CD14-positive monocyte (primary cell): ENCODE results near the gene MAP2K5. TPM values are rescaled to one million over a fixed set of nuclear protein-coding genes. Genes with fewer than 3 reads are reported as not detected.
A peak's percentile ranks its signal among the peaks of the same experiment; 100 is the strongest.

Experiments
- DNase-seq, 3 donors: peaks; one replicate each; pipeline ENCODE4 v3.0.0-alpha.2; 2011 to 2022
- H2AFZ ChIP-seq: 2 replicates; pipeline ENCODE4 v1.6.0; 2012; ENCODE audit warnings: mild to moderate bottlenecking, low read depth, low read length, inconsistent platforms; ENCODE audit not compliant: insufficient read depth, poor library complexity, severe bottlenecking
- H3K27ac ChIP-seq, 2 donors: 1 replicate in 1 of 2; 2 replicates in 1 of 2; pipeline ENCODE4 v1.5.1; 2012 to 2013; ENCODE audit warnings: low read length in 2 of 2, control low read depth in 1 of 2, inconsistent platforms in 1 of 2, low read depth in 1 of 2, mild to moderate bottlenecking in 1 of 2
- H3K27me3 ChIP-seq, 2 donors: one replicate each; pipeline versions ENCODE4 v1.6.0 to v1.6.1; 2011 to 2013; ENCODE audit warnings: low read length in 2 of 2; ENCODE audit not compliant: control insufficient read depth in 2 of 2, insufficient read depth in 2 of 2
- H3K36me3 ChIP-seq, 2 donors: replicated peaks in 1 of 2; 1 replicate in 1 of 2; 2 replicates in 1 of 2; pipeline versions ENCODE4 v1.5.1 to v1.6.1; 2012 to 2013; ENCODE audit warnings: low read length in 2 of 2, control low read depth in 1 of 2, inconsistent platforms in 1 of 2, mild to moderate bottlenecking in 1 of 2; ENCODE audit not compliant: insufficient read depth in 2 of 2, control insufficient read depth in 1 of 2
- H3K4me1 ChIP-seq, 2 donors: 1 replicate in 1 of 2; 2 replicates in 1 of 2; pipeline versions ENCODE4 v1.5.1 to v1.6.1; 2012 to 2013; ENCODE audit warnings: low read length in 2 of 2, control low read depth in 1 of 2, inconsistent platforms in 1 of 2, mild to moderate bottlenecking in 1 of 2, moderate library complexity in 1 of 2; ENCODE audit not compliant: insufficient read depth in 2 of 2, control insufficient read depth in 1 of 2
- H3K4me2 ChIP-seq: replicated peaks from 2 replicates; pipeline ENCODE3; 2012; ENCODE audit warnings: low read length, moderate library complexity, mild to moderate bottlenecking; ENCODE audit not compliant: poor library complexity, severe bottlenecking; ENCODE audit errors: extremely low read depth
- H3K4me3 ChIP-seq, 3 experiments: fragments of 200-600 bp in 1 of 3; sonication (generic) in 1 of 3; replicated peaks in 1 of 3; 1 replicate in 2 of 3; 2 replicates in 1 of 3; pipeline ENCODE4 v1.5.1; 2011 to 2013; ENCODE audit warnings: low read length in 3 of 3, mild to moderate bottlenecking in 3 of 3, control low read depth in 2 of 3, low read depth in 2 of 3, inconsistent platforms in 1 of 3, moderate library complexity in 1 of 3
- H3K79me2 ChIP-seq: 2 replicates; pipeline ENCODE4 v1.6.0; 2012; ENCODE audit warnings: mild to moderate bottlenecking, control low read depth, inconsistent platforms, low read length, moderate library complexity; ENCODE audit not compliant: insufficient read depth
- H3K9ac ChIP-seq: 2 replicates; pipeline ENCODE4 v1.6.0; 2017; ENCODE audit warnings: low read length, mild to moderate bottlenecking; ENCODE audit not compliant: insufficient read depth, poor library complexity, severe bottlenecking
- H3K9me3 ChIP-seq, 2 donors: replicated peaks in 1 of 2; 1 replicate in 1 of 2; 2 replicates in 1 of 2; pipeline versions ENCODE4 v1.5.1 to v1.6.1; 2012 to 2013; ENCODE audit warnings: low read length in 2 of 2, control low read depth in 1 of 2; ENCODE audit not compliant: control insufficient read depth in 1 of 2, insufficient read depth in 1 of 2
- H4K20me1 ChIP-seq: 2 replicates; pipeline ENCODE4 v1.6.0; 2012; ENCODE audit warnings: mild to moderate bottlenecking, low read length, control low read depth, moderate library complexity; ENCODE audit not compliant: insufficient read depth
- H3K27ac Mint-ChIP-seq, 7 donors: one replicate each; pipeline ENCODE4 v1.8.0; 2020; ENCODE audit warnings: mild to moderate bottlenecking in 7 of 7, mixed read lengths in 7 of 7, moderate library complexity in 6 of 7, inconsistent platforms in 2 of 7
- H3K27me3 Mint-ChIP-seq, 3 donors: one replicate each; pipeline ENCODE4 v1.8.0; 2021 to 2022; ENCODE audit warnings: low read depth in 3 of 3, mild to moderate bottlenecking in 3 of 3, mixed read lengths in 3 of 3, moderate library complexity in 3 of 3, inconsistent platforms in 1 of 3
- H3K36me3 Mint-ChIP-seq, 2 donors: one replicate each; pipeline ENCODE4 v1.8.0; 2020; ENCODE audit warnings: mixed read lengths in 2 of 2, inconsistent platforms in 1 of 2, mild to moderate bottlenecking in 1 of 2
- H3K4me1 Mint-ChIP-seq: one replicate; pipeline ENCODE4 v1.8.0; 2020; ENCODE audit warnings: mild to moderate bottlenecking, mixed read lengths
- H3K4me3 Mint-ChIP-seq, 2 donors: one replicate each; pipeline ENCODE4 v1.8.0; 2020; ENCODE audit warnings: mild to moderate bottlenecking in 2 of 2, mixed read lengths in 2 of 2, moderate library complexity in 1 of 2
- H3K9me3 Mint-ChIP-seq, 7 donors: one replicate each; pipeline ENCODE4 v1.8.0; 2020 to 2022; ENCODE audit warnings: mixed read lengths in 7 of 7, mild to moderate bottlenecking in 6 of 7, moderate library complexity in 6 of 7, inconsistent platforms in 2 of 7
- CTCF ChIP-seq: fragments of 200-600 bp; IDR thresholded peaks from one replicate; pipeline ENCODE4 v1.8.0; 2022; ENCODE audit warnings: antibody characterized with exemption, mild to moderate bottlenecking
- WGBS: methylation state at CpG from one replicate; pipeline ENCODE4 v1.1.5; 2013; ENCODE audit warnings: missing lambda C conversion rate; ENCODE audit not compliant: insufficient coverage; 5-methylcytosine and 5-hydroxymethylcytosine counted together
- intact Hi-C, 2 donors: fragments of 100-400 bp; cut with micrococcal nuclease; formaldehyde crosslinking; loops; one replicate each; pipeline versions ENCODE4 v1.15.0 to v1.15.1; 2023
- polyA plus RNA-seq, 3 donors: library from polyadenylated mRNA; depleted of rRNA in 1 of 3; unstranded in 2 of 3; stranded (reverse) in 1 of 3; fragments of 300-500 nt in 2 of 3; fragments of >200 nt in 1 of 3; fragmentation: Illumina TruSeq in 2 of 3; gene quantifications; 1 replicate in 2 of 3; 2 replicates in 1 of 3; pipeline ENCODE4 v1.2.3, GENCODE V29; 2012 to 2021

MAP2K5 gene
- polyA plus RNA-seq, 3 donors, result 10.2 to 11.3 (median 10.6) TPM

- intact Hi-C loops, result loop anchor here (10.0 kb wide), 1 partner anchor 314 kb away; the partner anchor contains the start of gene C15orf61 (in 2 of the 2)
- Mint-ChIP-seq H3K4me3 (peak overlapping the region; percentile 69 to 80), H3K27ac (peak overlapping the region; percentile 21 to 98 (median 91)), H3K9me3 (peaks cover 0 to 14% (median 6%) of the 10 kb centered on the region in 7 donors), H3K4me1 (peaks cover 57% of the 10 kb centered on the region), H3K27me3 (peaks cover 27 to 39% (median 36%) of the 10 kb centered on the region in 3 donors), H3K36me3 (peaks cover 2 to 9% of the 10 kb centered on the region in 2 donors)
- Histone ChIP-seq H3K4me1 (peaks cover 45 to 66% of the 10 kb centered on the region in 2 donors), H3K27ac (peak overlapping the region; percentile 51 to 92), H3K27me3 (peaks cover 18 to 28% of the 10 kb centered on the region in 2 donors), H2AFZ (peak overlapping the region; percentile 73), H3K79me2 (no peaks in the 10 kb centered on the region), H3K9me3 (no peaks in the 10 kb centered on the region), H3K9ac (peak overlapping the region; percentile 90), H3K4me3 (peak overlapping the region; percentile 75 to 83 (median 82)), H3K4me2 (peak overlapping the region; percentile 83), H3K36me3 (no peaks in the 10 kb centered on the region), H4K20me1 (no peaks in the 10 kb centered on the region)
- TF ChIP-seq CTCF, result peak; percentile 5
- DNase-seq, result peak in 2 of 3 donors; percentile 71 to 81
- under 1% methylated on average over 19 of the region's 25 CpGs for WGBS
Measured at GRCh38 chr15:67838789-67839332, 296.4 kb downstream of the MAP2K5 start.

GRCh38 chr15:67839499-67839928, 297.0 kb downstream of the MAP2K5 start:
- H3K4me1 ChIP-seq, result peaks cover 38 to 59% of the 10 kb centered on the region in 2 donors

More at GRCh38 chr15:67839499-67839928, 297.0 kb downstream of the MAP2K5 start:
- H3K36me3 ChIP-seq, result no peaks in the 10 kb centered on the region
- intact Hi-C loops, result loop anchor here (10.0 kb wide), 1 partner anchor 315 kb away; the partner anchor contains the start of gene C15orf61 (in 2 of the 2)
- H3K27me3 ChIP-seq, result peaks cover 12 to 21% of the 10 kb centered on the region in 2 donors
- no peaks in the 10 kb centered on the region for H3K79me2 ChIP-seq
- peak overlapping the region; percentile 29 for H2AFZ ChIP-seq
- H3K9ac ChIP-seq, result peak overlapping the region; percentile 90
- no peak for TF ChIP-seq CTCF
- peak overlapping the region; percentile 75 to 83 (median 82) for H3K4me3 ChIP-seq
- no peaks in the 10 kb centered on the region for H4K20me1 ChIP-seq
- H3K27ac ChIP-seq, result peak overlapping the region; percentile 92 to 95
- 0% methylated on average over 1 of the region's 12 CpGs for WGBS
- no peaks in the 10 kb centered on the region for H3K9me3 ChIP-seq
- peak overlapping the region; percentile 91 to 98 (median 96) for H3K27ac Mint-ChIP-seq
- peak; percentile 57 to 76 (median 76) for DNase-seq
- peaks cover 22 to 32% (median 29%) of the 10 kb centered on the region in 3 donors for H3K27me3 Mint-ChIP-seq
- H3K4me3 Mint-ChIP-seq, result peak overlapping the region; percentile 89 to 95
- peaks cover 2 to 6% of the 10 kb centered on the region in 2 donors for H3K36me3 Mint-ChIP-seq
- peak overlapping the region; percentile 83 for H3K4me2 ChIP-seq
- H3K9me3 Mint-ChIP-seq, result peaks cover 0 to 9% (median 2%) of the 10 kb centered on the region in 7 donors
- peaks cover 50% of the 10 kb centered on the region for H3K4me1 Mint-ChIP-seq
